Lower leg skin (tissue), 4 donors: ENCODE results near the gene EFNA4. TPM values are rescaled to one million over a fixed set of nuclear protein-coding genes. Genes with fewer than 3 reads are reported as not detected.

Experiments
- DNase-seq, 2 donors: peaks; one replicate each; pipeline ENCODE4 v3.0.0-alpha.2; 2019; ENCODE audit warnings: low spot score in 2 of 2
- H3K4me3 ChIP-seq: fragments of 200-600 bp; sonication (generic); 2 replicates; pipeline ENCODE4 v1.5.1; 2017; ENCODE audit warnings: mild to moderate bottlenecking, low read depth; ENCODE audit not compliant: poor library complexity, severe bottlenecking
- POLR2A ChIP-seq, 2 donors: fragments of 450-650 bp; IDR thresholded peaks; one replicate each; pipeline ENCODE4 v1.6.1; 2016 to 2017; ENCODE audit warnings: antibody characterized with exemption in 2 of 2, mild to moderate bottlenecking in 1 of 2, moderate library complexity in 1 of 2
- WGBS, 2 donors: methylation state at CpG; one replicate each; pipeline ENCODE4 v1.1.5; 2018; 5-methylcytosine and 5-hydroxymethylcytosine counted together
- intact Hi-C: fragments of 100-400 bp; cut with DNase I; formaldehyde crosslinking; loops from one replicate; pipeline ENCODE4 v1.15.0; 2023; ENCODE audit warnings: low total_unique reads
- total RNA-seq, 4 donors: library from RNA; depleted of rRNA; stranded (reverse); fragments of >200 nt; gene quantifications; one replicate each; pipeline ENCODE4 v1.1.0, GENCODE V29; 2016
- TF ChIP-seq, protein P1 (sequence below), 3 donors: fragments of 450-650 bp; IDR thresholded peaks; one replicate each; pipeline ENCODE4 v1.5.1; 2016; ENCODE audit warnings: antibody characterized with exemption in 3 of 3, mild to moderate bottlenecking in 3 of 3, moderate library complexity in 2 of 3

Gene EFNA4
- total RNA-seq, 4 donors from 2014 or later: 29.5 to 66.6 (median 52.9) TPM

DNA sequence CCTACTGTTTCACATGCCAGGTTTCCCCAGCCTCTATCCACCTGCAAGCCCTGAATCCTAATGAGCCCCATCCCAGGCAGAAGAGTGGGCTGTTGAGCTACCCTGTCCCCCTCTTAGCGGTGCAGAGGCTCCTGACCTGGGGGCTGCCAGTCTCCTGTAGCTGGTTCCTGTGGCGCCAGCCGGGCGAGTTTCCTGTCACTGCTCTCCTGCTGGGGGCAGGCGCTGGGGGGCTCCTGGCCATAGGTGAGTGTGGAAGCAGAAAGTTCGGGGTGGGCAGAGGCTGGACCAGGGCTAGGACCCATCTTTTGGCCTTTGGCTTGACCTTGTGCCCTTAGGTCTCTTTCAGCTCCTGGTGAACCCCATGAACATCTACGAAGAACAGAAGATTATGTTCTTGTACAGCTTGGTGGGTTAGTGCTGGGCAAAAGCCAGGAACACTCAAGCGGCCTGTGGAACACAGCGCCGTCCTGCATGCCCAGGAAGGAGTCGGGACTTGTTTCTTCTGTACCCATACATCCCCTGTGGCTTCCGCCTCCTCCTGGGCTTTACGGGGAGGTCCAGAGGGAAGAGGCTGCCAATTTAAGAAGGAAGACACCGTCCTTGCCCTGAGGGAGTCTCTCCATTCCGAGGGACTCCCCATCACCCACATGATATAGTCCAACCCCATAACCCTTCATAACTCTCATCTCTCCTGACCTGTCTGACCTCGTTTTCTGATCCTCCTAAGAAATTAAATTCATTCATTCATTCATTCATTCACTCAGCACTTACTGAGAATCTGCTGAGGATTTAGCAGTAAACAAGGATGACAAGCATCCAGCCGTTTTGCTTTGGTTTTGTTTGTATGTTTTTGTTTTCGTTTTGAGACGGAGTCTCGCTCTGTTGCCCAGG is 29.0 kb upstream of the EFNA4 start:
- 64 to 66% methylated on average over 20 of the region's 20 CpGs for WGBS, 2 donors
- no peak for TF ChIP-seq POLR2A (IDR thresholded peaks at IDR 0.05)
- TF ChIP-seq, protein P1, sequence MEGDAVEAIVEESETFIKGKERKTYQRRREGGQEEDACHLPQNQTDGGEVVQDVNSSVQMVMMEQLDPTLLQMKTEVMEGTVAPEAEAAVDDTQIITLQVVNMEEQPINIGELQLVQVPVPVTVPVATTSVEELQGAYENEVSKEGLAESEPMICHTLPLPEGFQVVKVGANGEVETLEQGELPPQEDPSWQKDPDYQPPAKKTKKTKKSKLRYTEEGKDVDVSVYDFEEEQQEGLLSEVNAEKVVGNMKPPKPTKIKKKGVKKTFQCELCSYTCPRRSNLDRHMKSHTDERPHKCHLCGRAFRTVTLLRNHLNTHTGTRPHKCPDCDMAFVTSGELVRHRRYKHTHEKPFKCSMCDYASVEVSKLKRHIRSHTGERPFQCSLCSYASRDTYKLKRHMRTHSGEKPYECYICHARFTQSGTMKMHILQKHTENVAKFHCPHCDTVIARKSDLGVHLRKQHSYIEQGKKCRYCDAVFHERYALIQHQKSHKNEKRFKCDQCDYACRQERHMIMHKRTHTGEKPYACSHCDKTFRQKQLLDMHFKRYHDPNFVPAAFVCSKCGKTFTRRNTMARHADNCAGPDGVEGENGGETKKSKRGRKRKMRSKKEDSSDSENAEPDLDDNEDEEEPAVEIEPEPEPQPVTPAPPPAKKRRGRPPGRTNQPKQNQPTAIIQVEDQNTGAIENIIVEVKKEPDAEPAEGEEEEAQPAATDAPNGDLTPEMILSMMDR (IDR thresholded peaks at IDR 0.05): no peak
- no peak overlapping the region for H3K4me3 ChIP-seq
- DNase-seq: no peak
- intact Hi-C loops: no loop called here

DNA sequence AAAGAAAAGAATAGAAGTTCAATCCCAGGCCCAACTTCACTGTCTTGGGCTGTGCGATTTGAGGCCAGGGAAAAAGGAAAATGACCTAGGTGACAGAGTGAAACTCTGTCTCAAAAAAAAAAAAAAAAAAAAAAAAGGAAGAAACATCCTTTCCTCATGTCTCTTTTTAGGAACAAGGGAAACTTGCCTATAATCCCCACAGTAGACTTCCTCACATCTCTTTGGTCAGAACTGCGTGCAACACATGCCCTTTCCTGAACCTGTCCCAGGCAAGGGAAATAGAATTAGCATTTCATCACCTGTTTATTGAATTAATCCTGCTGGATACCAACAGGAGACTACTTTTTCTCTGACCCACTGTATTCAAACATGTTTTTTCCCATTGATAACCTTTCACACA is 27.6 kb upstream of the EFNA4 start:
- no peak overlapping the region for H3K4me3 ChIP-seq
- no peak for TF ChIP-seq POLR2A (IDR thresholded peaks at IDR 0.05)
- TF ChIP-seq, protein P1 (IDR thresholded peaks at IDR 0.05): no peak
- WGBS, 2 donors: 81 to 86% methylated on average over 2 of the region's 2 CpGs
- DNase-seq: no peak
- intact Hi-C loops: no loop called here

DNA sequence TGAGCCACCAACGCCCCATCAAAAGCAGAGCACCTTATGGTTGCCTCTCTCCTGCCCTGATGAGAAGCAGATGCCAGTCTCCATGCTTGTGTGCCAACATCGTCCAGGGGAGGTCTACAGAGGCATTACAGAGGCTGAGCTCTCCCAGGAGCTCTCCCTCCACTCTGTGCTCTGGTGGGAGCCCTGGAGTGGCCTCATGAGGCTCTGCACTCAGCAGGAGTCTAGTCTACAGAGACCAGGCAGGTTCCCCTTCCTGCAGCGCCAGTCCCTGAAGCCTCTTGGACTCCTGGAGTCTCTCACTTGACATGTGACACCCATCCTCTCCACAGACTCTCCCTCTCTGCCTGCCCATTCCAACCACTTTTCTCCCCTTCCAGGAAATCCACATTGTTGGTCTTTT is 26.5 kb upstream of the EFNA4 start:
- 76 to 86% methylated on average over 3 of the region's 3 CpGs for WGBS, 2 donors
- no peak for DNase-seq
- TF ChIP-seq, protein P1 (IDR thresholded peaks at IDR 0.05): no peak
- no peak for TF ChIP-seq POLR2A (IDR thresholded peaks at IDR 0.05)
- H3K4me3 ChIP-seq: no peak overlapping the region
- intact Hi-C loops: no loop called here

- WGBS, 2 donors: 55 to 57% methylated on average over 6 of the region's 6 CpGs
- H3K4me3 ChIP-seq: no peak overlapping the region
- intact Hi-C loops: no loop called here
- TF ChIP-seq POLR2A (IDR thresholded peaks at IDR 0.05): no peak
- TF ChIP-seq, protein P1 (IDR thresholded peaks at IDR 0.05): no peak
- DNase-seq: no peak
Observed at GRCh38 chr1:155037851-155038441, 25.6 kb upstream of the EFNA4 start.

- DNase-seq: peak in 1 of 2 donors; percentile 76
- intact Hi-C loops: no loop called here
- no peak for TF ChIP-seq POLR2A (IDR thresholded peaks at IDR 0.05)
- TF ChIP-seq, protein P1 (IDR thresholded peaks at IDR 0.05): no peak
- H3K4me3 ChIP-seq: no peak overlapping the region
- 30 to 31% methylated on average over 8 of the region's 8 CpGs for WGBS, 2 donors
Observed at GRCh38 chr1:155038602-155039307, 24.8 kb upstream of the EFNA4 start.
